Measurements from ENCODE around the gene TEX28.

TEX28 gene

DNA sequence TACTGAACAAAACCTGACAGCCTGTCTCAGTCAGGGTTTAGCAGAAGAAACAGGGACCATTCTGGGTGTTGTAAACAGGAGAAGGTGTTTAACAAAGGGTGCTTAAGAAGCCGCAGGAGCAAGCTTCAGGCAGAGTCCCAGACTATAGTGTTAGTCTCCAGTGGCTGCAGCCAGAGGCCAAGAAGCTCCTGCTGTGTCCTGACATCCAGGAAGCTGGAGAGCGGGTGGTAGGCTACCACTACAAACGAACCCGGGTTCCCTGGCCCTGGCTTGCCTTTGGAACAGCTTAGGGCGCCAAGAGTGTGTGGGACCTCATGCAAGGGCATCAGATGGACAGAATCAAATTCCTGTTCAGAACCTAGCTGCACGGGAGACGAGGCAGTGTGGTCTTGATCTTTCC is 28.6 kb upstream of the TEX28 start:
- no peak overlapping the region for H2BK5ac ChIP-seq (ENCODE audit: low read depth, low read length, poor library complexity, severe bottlenecking)
- H3K18ac ChIP-seq (ENCODE audit: low read depth in 1 of 2, low read length in 2 of 2), result no peak overlapping the region
- no peak overlapping the region for H2AFZ ChIP-seq (ENCODE audit: low read depth, low read length)
- no peak overlapping the region for H2BK15ac ChIP-seq (ENCODE audit: low read depth, poor library complexity, severe bottlenecking)
- peaks cover 13% of the 10 kb centered on the region for H3K4me1 ChIP-seq (ENCODE audit: control insufficient read depth, insufficient read depth, low read depth, low read length)
- H4K8ac ChIP-seq (ENCODE audit: low read length), result no peak overlapping the region
- H3K36me3 ChIP-seq (ENCODE audit: control insufficient read depth in 1 of 2, insufficient read depth in 2 of 2, low read depth in 1 of 2, low read length in 2 of 2), result no peaks in the 10 kb centered on the region
- no peak overlapping the region for H2AK5ac ChIP-seq (ENCODE audit: low read length, severe bottlenecking)
- no peak overlapping the region for H3K4me3 ChIP-seq (ENCODE audit: insufficient read depth in 1 of 2, low read depth in 1 of 2, low read length in 2 of 2)
- H3K9me3 ChIP-seq (ENCODE audit: control insufficient read depth, low read length), result no peaks in the 10 kb centered on the region
- WGBS, result 67% methylated on average over 7 of the region's 7 CpGs
- H2BK120ac ChIP-seq (ENCODE audit: low read depth, low read length), result no peak overlapping the region
- no peak overlapping the region for H3K27ac ChIP-seq (ENCODE audit: low read length, poor library complexity, severe bottlenecking)
- H3K27me3 ChIP-seq (ENCODE audit: control insufficient read depth in 1 of 2, insufficient read depth in 1 of 2, low read length in 2 of 2), result peaks cover 24 to 86% of the 10 kb centered on the region in 2 experiments
- no peaks in the 10 kb centered on the region for H3K79me1 ChIP-seq (replicated peaks; ENCODE audit: low read length, poor library complexity, severe bottlenecking)
- H2BK12ac ChIP-seq (ENCODE audit: low read length in 2 of 2), result no peak overlapping the region
- no peak overlapping the region for H3K4ac ChIP-seq (ENCODE audit: low read depth in 1 of 2, low read length in 2 of 2)
- no peak overlapping the region for H3K4me2 ChIP-seq (ENCODE audit: low read length, poor library complexity, severe bottlenecking)
- H3K23ac ChIP-seq (ENCODE audit: low read length in 2 of 2), result no peak overlapping the region
- no peak overlapping the region for H3K9ac ChIP-seq (ENCODE audit: low read length)
- no peak for DNase-seq
- H3K14ac ChIP-seq (ENCODE audit: low read length in 2 of 2), result no peak overlapping the region
- H4K91ac ChIP-seq (ENCODE audit: low read length), result no peak overlapping the region

- H3K14ac ChIP-seq (ENCODE audit: low read length in 2 of 2), result no peak overlapping the region
- H3K4me3 ChIP-seq (ENCODE audit: insufficient read depth in 1 of 2, low read depth in 1 of 2, low read length in 2 of 2), result no peak overlapping the region
- no peak overlapping the region for H2BK5ac ChIP-seq (ENCODE audit: low read depth, low read length, poor library complexity, severe bottlenecking)
- DNase-seq, result no peak
- H4K8ac ChIP-seq (ENCODE audit: low read length), result no peak overlapping the region
- peaks cover 23 to 83% of the 10 kb centered on the region in 2 experiments for H3K27me3 ChIP-seq (ENCODE audit: control insufficient read depth in 1 of 2, insufficient read depth in 1 of 2, low read length in 2 of 2)
- H3K9me3 ChIP-seq (ENCODE audit: control insufficient read depth, low read length), result no peaks in the 10 kb centered on the region
- H4K91ac ChIP-seq (ENCODE audit: low read length), result no peak overlapping the region
- no peak overlapping the region for H3K23ac ChIP-seq (ENCODE audit: low read length in 2 of 2)
- no peak overlapping the region for H2AK5ac ChIP-seq (ENCODE audit: low read length, severe bottlenecking)
- H3K79me1 ChIP-seq (replicated peaks; ENCODE audit: low read length, poor library complexity, severe bottlenecking), result no peaks in the 10 kb centered on the region
- WGBS, result 93% methylated on average over 10 of the region's 10 CpGs
- no peak overlapping the region for H3K4ac ChIP-seq (ENCODE audit: low read depth in 1 of 2, low read length in 2 of 2)
- no peaks in the 10 kb centered on the region for H3K36me3 ChIP-seq (ENCODE audit: control insufficient read depth in 1 of 2, insufficient read depth in 2 of 2, low read depth in 1 of 2, low read length in 2 of 2)
- no peak overlapping the region for H3K27ac ChIP-seq (ENCODE audit: low read length, poor library complexity, severe bottlenecking)
- H2AFZ ChIP-seq (ENCODE audit: low read depth, low read length), result no peak overlapping the region
- no peak overlapping the region for H3K9ac ChIP-seq (ENCODE audit: low read length)
- H3K4me2 ChIP-seq (ENCODE audit: low read length, poor library complexity, severe bottlenecking), result no peak overlapping the region
- peaks cover 13% of the 10 kb centered on the region for H3K4me1 ChIP-seq (ENCODE audit: control insufficient read depth, insufficient read depth, low read depth, low read length)
- H2BK120ac ChIP-seq (ENCODE audit: low read depth, low read length), result no peak overlapping the region
- no peak overlapping the region for H3K18ac ChIP-seq (ENCODE audit: low read depth in 1 of 2, low read length in 2 of 2)
- no peak overlapping the region for H2BK15ac ChIP-seq (ENCODE audit: low read depth, poor library complexity, severe bottlenecking)
- no peak overlapping the region for H2BK12ac ChIP-seq (ENCODE audit: low read length in 2 of 2)
These were observed 28.0 kb upstream of the TEX28 start for GRCh38 chrX:154322890-154323289.

DNA sequence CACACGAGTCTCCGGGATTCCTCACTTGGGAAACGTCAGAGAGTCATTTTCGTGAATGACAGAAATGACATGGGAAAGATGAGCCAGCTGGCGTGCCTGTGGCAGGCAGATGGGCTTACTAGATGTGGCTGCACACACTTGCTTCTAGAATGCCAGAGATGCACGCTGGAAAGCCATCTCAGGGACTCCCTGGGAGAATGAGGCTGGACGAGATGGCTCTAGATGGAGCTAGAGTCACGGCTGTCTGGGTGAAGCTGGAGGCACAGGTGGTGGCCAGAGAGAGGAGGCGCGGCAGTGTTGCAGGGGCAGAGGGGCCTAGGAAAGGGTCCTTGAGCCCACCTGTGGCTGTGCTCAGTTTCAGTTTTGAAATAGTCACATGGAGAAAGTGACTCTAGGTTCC is 26.7 kb upstream of the TEX28 start:
- no peak overlapping the region for H3K9ac ChIP-seq (ENCODE audit: low read length)
- H3K4me3 ChIP-seq (ENCODE audit: insufficient read depth in 1 of 2, low read depth in 1 of 2, low read length in 2 of 2), result no peak overlapping the region
- H2BK120ac ChIP-seq (ENCODE audit: low read depth, low read length), result no peak overlapping the region
- no peak overlapping the region for H3K27ac ChIP-seq (ENCODE audit: low read length, poor library complexity, severe bottlenecking)
- no peak overlapping the region for H3K23ac ChIP-seq (ENCODE audit: low read length in 2 of 2)
- no peak for DNase-seq
- H3K79me1 ChIP-seq (replicated peaks; ENCODE audit: low read length, poor library complexity, severe bottlenecking), result no peaks in the 10 kb centered on the region
- no peak overlapping the region for H2BK15ac ChIP-seq (ENCODE audit: low read depth, poor library complexity, severe bottlenecking)
- peaks cover 21 to 77% of the 10 kb centered on the region in 2 experiments for H3K27me3 ChIP-seq (ENCODE audit: control insufficient read depth in 1 of 2, insufficient read depth in 1 of 2, low read length in 2 of 2)
- no peak overlapping the region for H2BK12ac ChIP-seq (ENCODE audit: low read length in 2 of 2)
- H3K4me1 ChIP-seq (ENCODE audit: control insufficient read depth, insufficient read depth, low read depth, low read length), result peaks cover 13% of the 10 kb centered on the region
- H3K4me2 ChIP-seq (ENCODE audit: low read length, poor library complexity, severe bottlenecking), result no peak overlapping the region
- no peaks in the 10 kb centered on the region for H3K36me3 ChIP-seq (ENCODE audit: control insufficient read depth in 1 of 2, insufficient read depth in 2 of 2, low read depth in 1 of 2, low read length in 2 of 2)
- H2AFZ ChIP-seq (ENCODE audit: low read depth, low read length), result no peak overlapping the region
- H3K14ac ChIP-seq (ENCODE audit: low read length in 2 of 2), result no peak overlapping the region
- H3K9me3 ChIP-seq (ENCODE audit: control insufficient read depth, low read length), result no peaks in the 10 kb centered on the region
- H3K4ac ChIP-seq (ENCODE audit: low read depth in 1 of 2, low read length in 2 of 2), result no peak overlapping the region
- 78% methylated on average over 8 of the region's 10 CpGs for WGBS
- H2AK5ac ChIP-seq (ENCODE audit: low read length, severe bottlenecking), result no peak overlapping the region
- H3K18ac ChIP-seq (ENCODE audit: low read depth in 1 of 2, low read length in 2 of 2), result no peak overlapping the region
- no peak overlapping the region for H2BK5ac ChIP-seq (ENCODE audit: low read depth, low read length, poor library complexity, severe bottlenecking)
- no peak overlapping the region for H4K91ac ChIP-seq (ENCODE audit: low read length)
- H4K8ac ChIP-seq (ENCODE audit: low read length), result no peak overlapping the region

GRCh38 chrX:154321152-154321551 is 26.2 kb upstream of the TEX28 start:
- Histone ChIP-seq H3K36me3 (ENCODE audit: control insufficient read depth in 1 of 2, insufficient read depth in 2 of 2, low read depth in 1 of 2, low read length in 2 of 2) (no peaks in the 10 kb centered on the region), H3K27me3 (ENCODE audit: control insufficient read depth in 1 of 2, insufficient read depth in 1 of 2, low read length in 2 of 2) (peaks cover 21 to 73% of the 10 kb centered on the region in 2 experiments), H3K18ac (ENCODE audit: low read depth in 1 of 2, low read length in 2 of 2) (no peak overlapping the region), H2BK120ac (ENCODE audit: low read depth, low read length) (no peak overlapping the region), H3K4me1 (ENCODE audit: control insufficient read depth, insufficient read depth, low read depth, low read length) (peaks cover 13% of the 10 kb centered on the region), H2BK5ac (ENCODE audit: low read depth, low read length, poor library complexity, severe bottlenecking) (no peak overlapping the region), H3K14ac (ENCODE audit: low read length in 2 of 2) (no peak overlapping the region), H3K4ac (ENCODE audit: low read depth in 1 of 2, low read length in 2 of 2) (no peak overlapping the region), H3K4me3 (ENCODE audit: insufficient read depth in 1 of 2, low read depth in 1 of 2, low read length in 2 of 2) (no peak overlapping the region), H2BK15ac (ENCODE audit: low read depth, poor library complexity, severe bottlenecking) (no peak overlapping the region), H3K9me3 (ENCODE audit: control insufficient read depth, low read length) (no peaks in the 10 kb centered on the region), H3K23ac (ENCODE audit: low read length in 2 of 2) (no peak overlapping the region), H3K4me2 (ENCODE audit: low read length, poor library complexity, severe bottlenecking) (no peak overlapping the region), H2BK12ac (ENCODE audit: low read length in 2 of 2) (no peak overlapping the region), H4K91ac (ENCODE audit: low read length) (no peak overlapping the region), H2AFZ (ENCODE audit: low read depth, low read length) (no peak overlapping the region), H3K27ac (ENCODE audit: low read length, poor library complexity, severe bottlenecking) (no peak overlapping the region), H4K8ac (ENCODE audit: low read length) (no peak overlapping the region), H2AK5ac (ENCODE audit: low read length, severe bottlenecking) (no peak overlapping the region), H3K9ac (ENCODE audit: low read length) (no peak overlapping the region), H3K79me1 (replicated peaks; ENCODE audit: low read length, poor library complexity, severe bottlenecking) (no peaks in the 10 kb centered on the region)
- 79% methylated on average over 4 of the region's 7 CpGs for WGBS
- DNase-seq, result no peak
